ENCODE results near the gene HIPK1. TPM values are rescaled to one million over a fixed set of nuclear protein-coding genes. Genes with fewer than 3 reads are reported as not detected.

HIPK1 gene
- total RNA-seq, 1 experiment from 2014 or later = 40.1 TPM

Other genes with a start within 250 kb of the HIPK1 start
- gene PHTF1, start 169.8 kb upstream of the HIPK1 start, total RNA-seq (2021; ENCODE audit: unreplicated experiment) = 11.4 TPM
- 16.6 TPM for gene RSBN1, start 116.8 kb upstream of the HIPK1 start, total RNA-seq (2021; ENCODE audit: unreplicated experiment)
- 0.17 TPM for gene PTPN22, start 57.6 kb upstream of the HIPK1 start, total RNA-seq (2021; ENCODE audit: unreplicated experiment)
- gene BCL2L15, start 41.7 kb upstream of the HIPK1 start, total RNA-seq (2021; ENCODE audit: unreplicated experiment) = 0.54 TPM
- 11.1 TPM for gene AP4B1, start 24.5 kb upstream of the HIPK1 start, total RNA-seq (2021; ENCODE audit: unreplicated experiment)
- gene DCLRE1B, start 24.0 kb upstream of the HIPK1 start, total RNA-seq (2021; ENCODE audit: unreplicated experiment) = 13.4 TPM
- gene OLFML3, start 50.1 kb downstream of the HIPK1 start, total RNA-seq (2021; ENCODE audit: unreplicated experiment) = 0.25 TPM
- gene SYT6, start 224.5 kb downstream of the HIPK1 start, total RNA-seq (2021; ENCODE audit: unreplicated experiment) = not detected